Erythroblast (primary cell): Measurements from ENCODE around the gene NRG2.

ENCODE experiments used
- GATA1 ChIP-seq: IDR thresholded peaks from 2 replicates; pipeline ENCODE4 v1.6.1; 2011; ENCODE audit warnings: low read depth, mild to moderate bottlenecking, control low read depth, low read length, moderate library complexity
- POLR2A ChIP-seq: IDR thresholded peaks from 2 replicates; pipeline ENCODE4 v1.6.1; 2011; ENCODE audit warnings: mild to moderate bottlenecking, low read length

GRCh38 chr5:139855946-139856540 lies 187.1 kb downstream of the NRG2 start:
- TF ChIP-seq POLR2A = no peak
- TF ChIP-seq GATA1 = no peak
